Pancreas (tissue), 10 donors: ENCODE measurements around the gene DYNC1LI1. TPM values are rescaled to one million over a fixed set of nuclear protein-coding genes. Genes with fewer than 3 reads are reported as not detected.
A peak's percentile ranks its signal among the peaks of the same experiment; 100 is the strongest.

Source experiments
- ATAC-seq, 4 donors: fragments of 200-7000 bp; cut with Tn5 transposase; one replicate each; pipeline versions ENCODE4 v1.8.0 to v1.9.1; 2020; ENCODE audit warnings: mild to moderate bottlenecking in 4 of 4, moderate library complexity in 4 of 4
- DNase-seq, 6 donors: peaks; one replicate each; pipeline ENCODE4 v3.0.0-alpha.2; 2020
- FAIRE-seq: peaks from 2 replicates; lab custom pipeline; 2012; peaks lifted over from hg19 to GRCh38; lab: Jason Lieb, UNC
- H3K27ac ChIP-seq, 4 donors: fragments of 200-600 bp; sonication (generic); 1 replicate in 3 of 4; 2 replicates in 1 of 4; pipeline versions ENCODE4 v1.5.0 to v1.8.0; 2020
- H3K27me3 ChIP-seq, 4 donors: fragments of 200-600 bp; one replicate each; pipeline ENCODE4 v1.8.0; 2021
- H3K36me3 ChIP-seq, 3 donors: fragments of 200-600 bp; sonication (generic) in 1 of 3; one replicate each; pipeline versions ENCODE4 v1.5.0 to v1.8.0; 2020 to 2021
- H3K4me1 ChIP-seq, 3 donors: fragments of 200-600 bp; one replicate each; pipeline ENCODE4 v1.8.0; 2021
- H3K4me3 ChIP-seq, 4 donors: fragments of 200-600 bp; sonication (generic) in 2 of 4; one replicate each; pipeline versions ENCODE4 v1.5.0 to v1.8.0; 2020 to 2021
- H3K9me3 ChIP-seq, 4 donors: fragments of 200-600 bp; one replicate each; pipeline ENCODE4 v1.8.0; 2021
- CTCF ChIP-seq, 4 donors: fragments of 200-600 bp; sonication (generic) in 3 of 4; IDR thresholded peaks; one replicate each; pipeline versions ENCODE4 v1.5.0 to v1.8.0; 2021; ENCODE audit warnings: antibody characterized with exemption in 4 of 4
- WGBS, 2 donors: extraction: QIAGEN DNeasy Blood & Tissue Kit; methylation state at CpG; one replicate each; pipeline ENCODE4 v1.1.7; 2013; 5-methylcytosine and 5-hydroxymethylcytosine counted together
- intact Hi-C, 3 donors: fragments of 100-400 bp; cut with DNase I; formaldehyde crosslinking; loops; one replicate each; pipeline versions ENCODE4 v1.11.1 to v1.14.2; 2022
- polyA plus RNA-seq, 2 donors: library from polyadenylated mRNA; stranded (reverse); fragments of 200-250 nt; gene quantifications; one replicate each; pipeline ENCODE4 v1.2.3, GENCODE V29; 2013
- total RNA-seq, 6 donors: library from RNA; stranded (reverse); fragmentation: NEBNext Ultra II Directional in 4 of 6; extraction: Animal tissue kit (Norgen Biotek cat#: 25700) in 4 of 6; gene quantifications; one replicate each; pipeline versions ENCODE4 v1.2.1 to v1.2.4, GENCODE V29; 2021 to 2023
- donor health status: healthy with polysubstance abuse.
- donor health status: DM: no; HTN: no; CAD: no; lungs with moderate emphysema.
- donor health status: DM: no; HTN: no; CAD: no.
- donor health status: control.
- donor health status: control.
- donor health status: Bipolar disorder and iron deficiency.
- donor health status: DM: yes; HTN: yes; CAD: no.
- donor health status: DM: no; HTN: no; CAD: no.
- donor health status: DM: no; HTN: no; CAD: no.
- donor health status: DM: yes; HTN: yes; CAD: no.

DYNC1LI1 gene
- total and polyA plus RNA-seq, 8 donors, result 6.3 to 15.1 (median 10.5) TPM

DNA sequence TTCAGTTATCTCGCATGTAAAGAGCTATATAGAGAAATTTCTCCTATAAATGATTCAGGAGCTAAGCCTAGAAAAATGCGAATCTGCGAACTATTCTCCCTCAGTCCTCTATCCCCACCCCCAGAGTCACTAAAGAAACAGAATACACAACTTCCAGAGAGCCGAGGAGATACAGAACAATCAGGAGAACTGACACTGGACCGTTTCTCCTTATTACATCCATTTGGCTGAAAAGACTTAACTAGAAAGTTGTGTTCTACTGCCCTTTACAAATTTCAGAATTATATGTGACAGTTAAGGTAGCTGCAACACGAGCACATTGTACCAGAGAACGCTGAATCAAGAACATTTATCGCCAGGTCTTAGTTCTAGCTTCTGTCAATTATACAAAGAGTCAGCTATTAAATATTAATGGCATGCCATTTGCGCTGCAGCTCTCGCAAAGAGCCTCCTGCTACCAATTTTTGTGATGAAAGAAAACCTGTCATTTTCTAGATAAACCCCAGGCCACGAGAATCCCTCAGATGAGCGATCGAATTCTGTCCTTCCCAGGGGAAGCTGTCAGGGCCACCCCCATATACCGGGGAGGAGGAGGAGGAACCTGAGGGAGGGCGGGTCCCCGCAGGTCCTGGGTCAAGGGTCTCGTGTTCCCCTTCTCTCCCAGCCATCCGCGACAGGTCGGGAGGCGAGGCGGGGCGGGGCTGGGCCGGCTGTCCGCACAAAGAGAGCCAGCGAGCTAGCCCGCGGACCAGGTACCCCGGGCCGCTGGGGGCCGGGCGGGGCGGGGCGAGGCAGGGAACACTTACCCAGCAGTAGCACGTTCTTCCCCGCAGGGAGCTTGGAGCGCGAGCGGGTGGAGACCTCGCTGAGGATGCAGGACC, 878 bp downstream of the DYNC1LI1 start:
- no peak for TF ChIP-seq CTCF (IDR thresholded peaks at IDR 0.05)
- WGBS, 2 donors, result 1% methylated on average over 34 to 40 of the region's 40 CpGs
- H3K27me3 ChIP-seq, result no peaks in the 10 kb centered on the region
- peak overlapping the region; percentile 55 to 99 (median 90) for H3K4me3 ChIP-seq
- DNase-seq (peak; percentile 57 to 88 (median 70)), ATAC-seq (peak; percentile 62 to 69 (median 66)), FAIRE-seq (no peak)
- peak overlapping the region; percentile 74 to 92 (median 90) for H3K27ac ChIP-seq
- H3K36me3 ChIP-seq, result no peaks in the 10 kb centered on the region
- no peaks in the 10 kb centered on the region for H3K9me3 ChIP-seq
- peaks cover 9 to 27% (median 13%) of the 10 kb centered on the region in 3 donors for H3K4me1 ChIP-seq
- intact Hi-C loops, result no loop called here

GRCh38 chr3:32568953-32569352, 1.7 kb downstream of the DYNC1LI1 start:
- intact Hi-C loops, result no loop called here
- no peaks in the 10 kb centered on the region for H3K9me3 ChIP-seq
- H3K4me1 ChIP-seq, result peaks cover 9 to 27% (median 13%) of the 10 kb centered on the region in 3 donors
- no peak for DNase-seq
- 46 to 48% methylated on average over 2 of the region's 2 CpGs for WGBS, 2 donors
- no peak for FAIRE-seq
- no peak for ATAC-seq
- TF ChIP-seq CTCF (IDR thresholded peaks at IDR 0.05), result no peak
- H3K27ac ChIP-seq, result no peak overlapping the region
- no peaks in the 10 kb centered on the region for H3K27me3 ChIP-seq
- H3K36me3 ChIP-seq, result no peaks in the 10 kb centered on the region
- H3K4me3 ChIP-seq, result peak overlapping the region in 2 of 4 donors; percentile 93 to 99

- WGBS, 2 donors, result 93 to 100% methylated on average over 1 of the region's 1 CpG
- Histone ChIP-seq H3K27me3 (no peaks in the 10 kb centered on the region), H3K36me3 (no peaks in the 10 kb centered on the region), H3K27ac (no peak overlapping the region), H3K4me3 (no peak overlapping the region), H3K9me3 (no peaks in the 10 kb centered on the region), H3K4me1 (peaks cover 6 to 8% (median 6%) of the 10 kb centered on the region in 3 donors)
- intact Hi-C loops, result no loop called here
- no peak for TF ChIP-seq CTCF (IDR thresholded peaks at IDR 0.05)
- no peak for ATAC-seq
- DNase-seq, result no peak
- FAIRE-seq, result no peak
These were observed 6.5 kb downstream of the DYNC1LI1 start for GRCh38 chr3:32564195-32564594.

- Histone ChIP-seq H3K4me3 (no peak overlapping the region), H3K27me3 (no peaks in the 10 kb centered on the region), H3K4me1 (peaks cover 0 to 6% (median 4%) of the 10 kb centered on the region in 3 donors), H3K9me3 (no peaks in the 10 kb centered on the region), H3K36me3 (no peaks in the 10 kb centered on the region), H3K27ac (no peak overlapping the region)
- ATAC-seq, result no peak
- WGBS, 2 donors, result 96 to 97% methylated on average over 7 of the region's 7 CpGs
- TF ChIP-seq CTCF (IDR thresholded peaks at IDR 0.05), result no peak
- FAIRE-seq, result no peak
- intact Hi-C loops, result no loop called here
- no peak for DNase-seq
These were observed 8.0 kb downstream of the DYNC1LI1 start for GRCh38 chr3:32562640-32563039.
